ENCODE results near the gene CAMTA1. TPM values are rescaled to one million over a fixed set of nuclear protein-coding genes. Genes with fewer than 3 reads are reported as not detected.

CAMTA1 gene
- polyA plus RNA-seq, 1 donor (not counting 4 experiments of a cell fraction or from before 2014, with no cell fraction given) = 51.4 TPM

DNA sequence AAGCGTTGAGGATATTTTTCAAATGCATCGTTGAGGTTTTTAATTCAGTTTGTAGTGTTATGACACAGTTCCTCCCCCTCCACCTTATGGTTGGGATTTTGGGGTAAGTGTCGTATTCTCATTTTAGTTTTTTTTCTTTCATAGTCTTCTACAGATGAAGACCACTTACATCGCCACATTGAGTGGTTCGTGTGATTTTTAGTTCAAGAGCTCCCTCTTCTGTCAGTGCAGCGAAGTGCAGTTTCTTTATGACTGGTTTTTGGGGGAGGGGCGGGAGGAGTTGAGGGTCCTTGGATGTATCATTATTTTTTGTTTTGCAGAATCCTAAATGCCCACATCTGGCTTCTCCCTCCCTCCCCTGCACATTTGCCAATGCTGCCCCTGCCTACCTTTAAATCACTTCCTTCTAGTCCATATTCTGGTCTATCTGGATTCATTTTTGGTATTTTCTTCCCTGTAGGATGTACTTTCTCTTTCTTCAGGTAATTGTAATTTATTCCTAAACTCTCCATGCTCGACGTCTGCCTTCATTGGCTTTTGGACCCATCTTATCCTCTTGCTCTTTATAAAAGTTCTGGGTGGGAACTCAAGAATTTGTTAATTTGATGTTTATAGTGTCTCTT, 433.1 kb downstream of the CAMTA1 start:
- H4K20me1 ChIP-seq (ENCODE audit: control insufficient read depth, extremely low read depth, insufficient read depth, low read length) = no peaks in the 10 kb centered on the region
- no peak for TF ChIP-seq EZH2 (IDR thresholded peaks at IDR 0.05; ENCODE audit: low read length)
- TF ChIP-seq, protein P1, sequence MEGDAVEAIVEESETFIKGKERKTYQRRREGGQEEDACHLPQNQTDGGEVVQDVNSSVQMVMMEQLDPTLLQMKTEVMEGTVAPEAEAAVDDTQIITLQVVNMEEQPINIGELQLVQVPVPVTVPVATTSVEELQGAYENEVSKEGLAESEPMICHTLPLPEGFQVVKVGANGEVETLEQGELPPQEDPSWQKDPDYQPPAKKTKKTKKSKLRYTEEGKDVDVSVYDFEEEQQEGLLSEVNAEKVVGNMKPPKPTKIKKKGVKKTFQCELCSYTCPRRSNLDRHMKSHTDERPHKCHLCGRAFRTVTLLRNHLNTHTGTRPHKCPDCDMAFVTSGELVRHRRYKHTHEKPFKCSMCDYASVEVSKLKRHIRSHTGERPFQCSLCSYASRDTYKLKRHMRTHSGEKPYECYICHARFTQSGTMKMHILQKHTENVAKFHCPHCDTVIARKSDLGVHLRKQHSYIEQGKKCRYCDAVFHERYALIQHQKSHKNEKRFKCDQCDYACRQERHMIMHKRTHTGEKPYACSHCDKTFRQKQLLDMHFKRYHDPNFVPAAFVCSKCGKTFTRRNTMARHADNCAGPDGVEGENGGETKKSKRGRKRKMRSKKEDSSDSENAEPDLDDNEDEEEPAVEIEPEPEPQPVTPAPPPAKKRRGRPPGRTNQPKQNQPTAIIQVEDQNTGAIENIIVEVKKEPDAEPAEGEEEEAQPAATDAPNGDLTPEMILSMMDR (optimal IDR thresholded peaks at IDR 0.05 in 1 of 3, IDR thresholded peaks at IDR 0.05 in 1 of 3, conservative IDR thresholded peaks at IDR 0.05 in 1 of 3; ENCODE audit: extremely low read depth in 1 of 3, insufficient read depth in 2 of 3, low read length in 3 of 3) = peak; percentile 66 to 76 (median 75)
- H3K4me3 ChIP-seq (ENCODE audit: control insufficient read depth in 2 of 3, extremely low read depth in 1 of 3, insufficient read depth in 2 of 3, low read depth in 1 of 3, low read length in 3 of 3) = no peak overlapping the region
- no peak overlapping the region for H3K27ac ChIP-seq (ENCODE audit: control insufficient read depth, insufficient read depth, low read length)
- no peaks in the 10 kb centered on the region for H3K27me3 ChIP-seq (ENCODE audit: control insufficient read depth, extremely low read depth, insufficient read depth, low read length)
- dilution Hi-C loops (cut with MboI; ENCODE audit: extremely low pct_ligation_motif_present, low sequenced_read_pairs) = no loop called here
- no peaks in the 10 kb centered on the region for H3K4me1 ChIP-seq (ENCODE audit: control insufficient read depth, extremely low read depth, insufficient read depth, low read length)
- FAIRE-seq (peak; percentile 41), DNase-seq (ENCODE audit: low read depth, low spot score) (no peak)
- H2AFZ ChIP-seq (ENCODE audit: control insufficient read depth, low read length) = no peak overlapping the region
- H3K9ac ChIP-seq (ENCODE audit: control insufficient read depth, extremely low read depth, insufficient read depth, low read length) = no peak overlapping the region
- H3K9me1 ChIP-seq (ENCODE audit: control insufficient read depth, extremely low read depth, insufficient read depth, low read length) = no peaks in the 10 kb centered on the region
- H3K9me3 ChIP-seq (ENCODE audit: control insufficient read depth, low read depth, low read length) = no peaks in the 10 kb centered on the region
- no peaks in the 10 kb centered on the region for H3K36me3 ChIP-seq (ENCODE audit: control insufficient read depth in 2 of 2, extremely low read depth in 1 of 2, insufficient read depth in 2 of 2, low read length in 2 of 2)
- H3K79me2 ChIP-seq (ENCODE audit: control insufficient read depth, insufficient read depth, low read length) = no peaks in the 10 kb centered on the region
- no peak overlapping the region for H3K4me2 ChIP-seq (ENCODE audit: control insufficient read depth, extremely low read depth, insufficient read depth, low read depth, low read length)

DNA sequence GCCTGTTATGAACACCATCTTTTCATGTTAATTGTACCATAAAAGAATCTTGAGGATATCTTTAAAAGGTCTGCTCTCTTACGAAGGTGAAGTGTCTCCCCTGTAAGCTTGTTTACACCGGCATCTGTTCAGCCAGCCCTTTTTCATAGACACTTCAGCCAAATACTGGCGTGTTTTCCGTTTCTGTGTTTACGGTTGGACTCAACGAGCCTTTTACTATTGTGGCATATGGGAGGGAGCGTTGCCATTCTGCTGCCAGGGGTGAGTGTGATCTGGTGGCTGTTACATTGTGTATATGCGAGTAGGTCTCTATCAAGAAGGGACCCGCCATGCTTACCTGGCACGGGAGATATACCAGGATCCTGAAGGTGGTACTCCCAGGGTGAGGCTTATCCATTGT, 433.8 kb downstream of the CAMTA1 start:
- dilution Hi-C loops (cut with MboI; ENCODE audit: extremely low pct_ligation_motif_present, low sequenced_read_pairs) = no loop called here
- no peak for FAIRE-seq
- H3K9me1 ChIP-seq (ENCODE audit: control insufficient read depth, extremely low read depth, insufficient read depth, low read length) = no peaks in the 10 kb centered on the region

More for the DNA sequence above, 433.8 kb downstream of the CAMTA1 start:
- Histone ChIP-seq H3K9me3 (ENCODE audit: control insufficient read depth, low read depth, low read length) (no peaks in the 10 kb centered on the region), H3K4me3 (ENCODE audit: control insufficient read depth in 2 of 3, extremely low read depth in 1 of 3, insufficient read depth in 2 of 3, low read depth in 1 of 3, low read length in 3 of 3) (no peak overlapping the region), H4K20me1 (ENCODE audit: control insufficient read depth, extremely low read depth, insufficient read depth, low read length) (no peaks in the 10 kb centered on the region), H3K9ac (ENCODE audit: control insufficient read depth, extremely low read depth, insufficient read depth, low read length) (no peak overlapping the region), H3K4me2 (ENCODE audit: control insufficient read depth, extremely low read depth, insufficient read depth, low read depth, low read length) (no peak overlapping the region), H3K36me3 (ENCODE audit: control insufficient read depth in 2 of 2, extremely low read depth in 1 of 2, insufficient read depth in 2 of 2, low read length in 2 of 2) (no peaks in the 10 kb centered on the region), H3K79me2 (ENCODE audit: control insufficient read depth, insufficient read depth, low read length) (no peaks in the 10 kb centered on the region), H3K27ac (ENCODE audit: control insufficient read depth, insufficient read depth, low read length) (no peak overlapping the region), H3K4me1 (ENCODE audit: control insufficient read depth, extremely low read depth, insufficient read depth, low read length) (no peaks in the 10 kb centered on the region), H2AFZ (ENCODE audit: control insufficient read depth, low read length) (no peak overlapping the region), H3K27me3 (ENCODE audit: control insufficient read depth, extremely low read depth, insufficient read depth, low read length) (no peaks in the 10 kb centered on the region)
- TF ChIP-seq EZH2 (IDR thresholded peaks at IDR 0.05; ENCODE audit: low read length) = no peak
- TF ChIP-seq, protein P1 (optimal IDR thresholded peaks at IDR 0.05 in 1 of 3, IDR thresholded peaks at IDR 0.05 in 1 of 3, conservative IDR thresholded peaks at IDR 0.05 in 1 of 3; ENCODE audit: extremely low read depth in 1 of 3, insufficient read depth in 2 of 3, low read length in 3 of 3) = no peak
- DNase-seq (ENCODE audit: low read depth, low spot score) = no peak

Measured in keratinocyte (primary cell).